Measurements from ENCODE around the gene HLTF. TPM values are rescaled to one million over a fixed set of nuclear protein-coding genes. Genes with fewer than 3 reads are reported as not detected.

HLTF gene
- total and polyA plus RNA-seq, 2 of the 4 experiments (the other 2 are of a cell fraction) = 12.6 to 39.1 TPM

DNA sequence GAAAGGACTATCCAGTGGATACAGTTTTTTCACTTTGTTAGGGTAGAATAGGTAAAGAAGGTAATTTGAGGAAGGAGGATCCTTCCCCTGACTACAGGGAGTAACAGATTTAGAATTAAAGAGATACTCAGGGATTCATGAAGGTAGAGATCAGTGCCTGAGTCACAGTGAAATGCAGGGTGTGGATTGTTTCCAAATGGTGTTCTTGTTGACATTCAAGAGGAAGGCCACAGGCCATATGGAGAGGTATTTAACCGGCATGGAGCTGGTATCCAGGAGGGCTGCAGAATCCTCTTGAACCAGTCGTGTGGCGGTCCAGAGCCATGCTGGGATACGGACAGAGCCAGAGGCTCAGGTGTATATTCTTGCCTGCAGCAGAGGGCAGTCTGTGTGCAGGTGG, 66.8 kb downstream of the HLTF start:
- Histone ChIP-seq H2AFZ (replicated peaks; ENCODE audit: low read length, poor library complexity) (peak overlapping the region; percentile 18), H4K8ac (ENCODE audit: low read depth in 2 of 2, low read length in 2 of 2) (peak overlapping the region in 1 of 2 experiments; percentile 66; a peak in 2 of 4 replicates), H4K91ac (ENCODE audit: insufficient read depth, low read depth, low read length) (no peak overlapping the region), H3K56ac (ENCODE audit: extremely low read depth, insufficient read depth, low read length) (no peak overlapping the region), H2BK20ac (ENCODE audit: low read depth, low read length) (no peak overlapping the region), H2AK9ac (replicated peaks; ENCODE audit: low read depth, low read length, poor library complexity) (peak overlapping the region; percentile 71), H2AK5ac (ENCODE audit: low read depth, low read length) (peak overlapping the region; percentile 59; the same call in 1 of the 2 replicates), H3K4me2 (ENCODE audit: low read depth, low read length) (no peak overlapping the region), H3K9me3 (ENCODE audit: control insufficient read depth, insufficient read depth, low read length) (no peaks in the 10 kb centered on the region), H3K4me1 (ENCODE audit: control insufficient read depth, insufficient read depth, low read length) (peaks cover 35% of the 10 kb centered on the region), H3K9ac (ENCODE audit: low read depth, low read length) (no peak overlapping the region), H4K20me1 (ENCODE audit: insufficient read depth, low read length) (peaks cover 6% of the 10 kb centered on the region; the same call in 1 of the 2 replicates), H3K9me1 (ENCODE audit: insufficient read depth, low read length) (peaks cover 35% of the 10 kb centered on the region), H3K36me3 (ENCODE audit: control insufficient read depth, insufficient read depth, low read length) (peaks cover 20% of the 10 kb centered on the region), H3K79me1 (ENCODE audit: low read depth in 1 of 2, low read length in 2 of 2) (peaks cover 17 to 62% of the 10 kb centered on the region in 2 experiments), H3K18ac (ENCODE audit: low read depth, low read length) (no peak overlapping the region), H2BK15ac (ENCODE audit: low read depth, low read length) (peak overlapping the region; percentile 75; the same call in 1 of the 3 replicates), H2BK5ac (ENCODE audit: low read depth, low read length, poor library complexity, severe bottlenecking) (peak overlapping the region; percentile 31), H3K14ac (replicated peaks; ENCODE audit: low read depth, low read length) (no peak overlapping the region; the same call in 1 of the 2 replicates), H4K5ac (ENCODE audit: low read depth, low read length) (no peak overlapping the region; the same call in 1 of the 2 replicates), H3K27me3 (ENCODE audit: control insufficient read depth, insufficient read depth, low read length) (no peaks in the 10 kb centered on the region), H3K23ac (ENCODE audit: low read depth, low read length) (no peak overlapping the region), H3K4me3 (ENCODE audit: insufficient read depth, low read depth, low read length) (no peak overlapping the region), H3K4ac (ENCODE audit: low read depth, low read length) (peak overlapping the region; percentile 34), H3K27ac (ENCODE audit: insufficient read depth, low read length) (no peak overlapping the region), H2BK120ac (ENCODE audit: low read depth, low read length) (0 out of 2 replicates have a peak overlapping the region, but pooled peaks have one; percentile 3)
- WGBS, 2 experiments (ENCODE audit: extremely low coverage in 2 of 2, insufficient read length in 1 of 2) = 60% methylated on average over 1 of the region's 4 CpGs; no CpG with 5 or more reads in 1 of the 2 experiments
- no TSS peak for BruUV-seq (replicated peaks)
- in situ Hi-C loops (cut with MboI; ENCODE audit: low sequenced_read_pairs) = no loop called here
- dilution Hi-C loops (cut with HindIII; ENCODE audit: low sequenced_read_pairs, unreplicated experiment) = no loop called here
- intact Hi-C loops (cut with micrococcal nuclease) = loop anchor here (5.0 kb wide), 1 partner anchor 62 kb away; no protein-coding TSS in a partner anchor
- ATAC-seq (ENCODE audit: low read depth) = no peak
- ChIA-PET CTCF (no interaction called here), POLR2A (ENCODE audit: unreplicated experiment) (no interaction called here)
- TF ChIP-seq, protein P1, sequence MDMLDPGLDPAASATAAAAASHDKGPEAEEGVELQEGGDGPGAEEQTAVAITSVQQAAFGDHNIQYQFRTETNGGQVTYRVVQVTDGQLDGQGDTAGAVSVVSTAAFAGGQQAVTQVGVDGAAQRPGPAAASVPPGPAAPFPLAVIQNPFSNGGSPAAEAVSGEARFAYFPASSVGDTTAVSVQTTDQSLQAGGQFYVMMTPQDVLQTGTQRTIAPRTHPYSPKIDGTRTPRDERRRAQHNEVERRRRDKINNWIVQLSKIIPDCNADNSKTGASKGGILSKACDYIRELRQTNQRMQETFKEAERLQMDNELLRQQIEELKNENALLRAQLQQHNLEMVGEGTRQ (IDR thresholded peaks at IDR 0.05; ENCODE audit: low read depth, low read length) = no peak
- no peak for TF ChIP-seq POLR2A (IDR thresholded peaks at IDR 0.05; ENCODE audit: low read depth, low read length)
- no peak for TF ChIP-seq RFX5 (IDR thresholded peaks at IDR 0.05; ENCODE audit: low read depth, low read length)
- TF ChIP-seq RCOR1 (IDR thresholded peaks at IDR 0.05; ENCODE audit: insufficient replicate concordance, low read length) = no peak
- no peak for TF ChIP-seq BHLHE40 (IDR thresholded peaks at IDR 0.05; ENCODE audit: low read depth, low read length)
- no peak for TF ChIP-seq MAFK (IDR thresholded peaks at IDR 0.05; ENCODE audit: low read depth, low read length)
- TF ChIP-seq, protein P2, sequence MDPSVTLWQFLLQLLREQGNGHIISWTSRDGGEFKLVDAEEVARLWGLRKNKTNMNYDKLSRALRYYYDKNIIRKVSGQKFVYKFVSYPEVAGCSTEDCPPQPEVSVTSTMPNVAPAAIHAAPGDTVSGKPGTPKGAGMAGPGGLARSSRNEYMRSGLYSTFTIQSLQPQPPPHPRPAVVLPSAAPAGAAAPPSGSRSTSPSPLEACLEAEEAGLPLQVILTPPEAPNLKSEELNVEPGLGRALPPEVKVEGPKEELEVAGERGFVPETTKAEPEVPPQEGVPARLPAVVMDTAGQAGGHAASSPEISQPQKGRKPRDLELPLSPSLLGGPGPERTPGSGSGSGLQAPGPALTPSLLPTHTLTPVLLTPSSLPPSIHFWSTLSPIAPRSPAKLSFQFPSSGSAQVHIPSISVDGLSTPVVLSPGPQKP (IDR thresholded peaks at IDR 0.05; ENCODE audit: borderline replicate concordance, low read depth, low read length) = no peak
- peak; percentile 44 for DNase-seq

All from IMR-90 (cell line).